ENCODE data around the gene CHN1.

The CHN1 gene

GRCh38 chr2:174759381-174760065, 245.7 kb downstream of the CHN1 start:
- no peak for DNase-seq

GRCh38 chr2:174756743-174757142, 248.4 kb downstream of the CHN1 start:
- no peak for DNase-seq

- DNase-seq: no peak
Measured at GRCh38 chr2:174753038-174753633, 252.0 kb downstream of the CHN1 start.

- DNase-seq: no peak
Measured at GRCh38 chr2:174752403-174753037, 252.7 kb downstream of the CHN1 start.

- DNase-seq: peak; percentile 21
Measured at GRCh38 chr2:174750923-174751441, 254.2 kb downstream of the CHN1 start.

GRCh38 chr2:174749793-174750192, 255.4 kb downstream of the CHN1 start:
- no peak for DNase-seq

- peak; percentile 85 for DNase-seq
Measured at GRCh38 chr2:174748948-174749347, 256.2 kb downstream of the CHN1 start.
